Fibroblast of peridontal ligament (primary cell): Measurements from ENCODE around the gene PBX3.
"Not testable (repeated sequence)": the region's sequence is repeated elsewhere in the genome, so short reads cannot be mapped to it uniquely, and the experiment has no call there.

ENCODE experiments used
- DNase-seq: peaks from one replicate; pipeline ENCODE4 v3.0.0-alpha.2; 2010; ENCODE audit errors: extremely low read depth

Gene PBX3

DNA sequence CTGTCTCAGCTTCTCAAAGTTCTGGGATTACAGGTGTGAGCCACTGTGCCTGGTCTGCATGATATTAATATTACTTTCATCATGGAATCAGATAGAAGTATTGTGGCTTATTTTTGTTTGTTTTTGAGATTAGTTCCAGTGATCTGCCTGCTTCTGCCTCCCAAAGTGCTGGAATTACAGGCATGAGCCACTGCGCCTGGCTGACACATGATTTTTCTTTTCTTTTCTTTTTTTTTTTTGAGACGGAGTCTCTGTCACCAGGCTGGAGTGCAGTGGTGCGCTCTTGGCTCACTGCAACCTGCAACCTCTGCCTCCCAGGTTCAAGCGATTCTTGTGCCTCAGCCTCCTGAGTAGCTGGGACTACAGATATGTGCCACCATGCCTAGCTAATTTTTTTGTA lies 29.6 kb downstream of the PBX3 start:
- DNase-seq: not testable (repeated sequence)

- not testable (repeated sequence) for DNase-seq
Observed at GRCh38 chr9:125778538-125779219, 31.5 kb downstream of the PBX3 start.

DNA sequence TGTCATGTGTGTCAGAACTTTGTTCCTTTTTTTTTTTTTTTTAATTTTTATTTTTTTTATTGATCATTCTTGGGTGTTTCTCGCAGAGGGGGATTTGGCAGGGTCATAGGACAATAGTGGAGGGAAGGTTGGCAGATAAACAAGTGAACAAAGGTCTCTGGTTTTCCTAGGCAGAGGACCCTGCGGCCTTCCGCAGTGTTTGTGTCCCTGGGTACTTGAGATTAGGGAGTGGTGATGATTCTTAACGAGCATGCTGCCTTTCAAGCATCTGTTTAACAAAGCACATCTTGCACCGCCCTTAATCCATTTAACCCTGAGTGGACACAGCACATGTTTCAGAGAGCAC lies 32.0 kb downstream of the PBX3 start:
- not testable (repeated sequence) for DNase-seq

GRCh38 chr9:125782718-125783117 lies 35.5 kb downstream of the PBX3 start:
- DNase-seq: no peak

DNA sequence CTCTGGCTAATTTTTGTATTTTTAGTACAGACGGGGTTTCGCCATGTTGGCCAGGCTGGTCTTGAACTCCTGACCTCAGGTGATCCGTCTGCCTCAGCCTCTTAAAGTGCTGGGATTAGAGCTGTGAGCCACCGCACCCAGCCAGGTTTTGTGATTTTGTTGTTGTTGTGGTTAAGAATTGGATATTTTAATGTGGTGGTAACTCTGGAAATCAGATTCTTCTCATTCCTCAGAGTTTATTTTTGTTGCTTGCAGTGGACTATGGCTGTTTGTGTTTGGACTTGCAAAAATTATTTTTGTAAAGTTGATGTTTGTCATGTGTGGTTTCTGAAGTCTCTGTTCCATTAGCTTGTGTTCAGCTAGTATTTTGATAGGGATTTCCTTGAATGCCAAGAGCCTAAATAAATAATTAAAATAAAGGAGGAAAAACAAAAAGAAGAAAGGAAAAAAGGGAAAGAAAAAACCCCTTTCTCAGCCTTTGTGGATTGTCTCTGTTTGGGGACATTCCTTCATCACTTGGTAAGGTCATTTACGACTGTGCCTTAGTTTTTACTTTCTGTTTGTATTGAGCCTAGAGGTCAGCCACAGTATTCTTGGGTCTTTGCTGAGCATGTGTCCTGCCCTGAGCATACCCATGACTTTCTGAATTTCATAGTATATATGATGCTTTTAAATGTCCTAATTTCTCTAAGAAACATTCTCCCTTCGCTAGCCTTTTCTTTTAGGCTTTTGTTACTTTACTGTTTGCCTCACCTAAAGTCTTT lies 37.3 kb downstream of the PBX3 start:
- peak; percentile 49 for DNase-seq

DNA sequence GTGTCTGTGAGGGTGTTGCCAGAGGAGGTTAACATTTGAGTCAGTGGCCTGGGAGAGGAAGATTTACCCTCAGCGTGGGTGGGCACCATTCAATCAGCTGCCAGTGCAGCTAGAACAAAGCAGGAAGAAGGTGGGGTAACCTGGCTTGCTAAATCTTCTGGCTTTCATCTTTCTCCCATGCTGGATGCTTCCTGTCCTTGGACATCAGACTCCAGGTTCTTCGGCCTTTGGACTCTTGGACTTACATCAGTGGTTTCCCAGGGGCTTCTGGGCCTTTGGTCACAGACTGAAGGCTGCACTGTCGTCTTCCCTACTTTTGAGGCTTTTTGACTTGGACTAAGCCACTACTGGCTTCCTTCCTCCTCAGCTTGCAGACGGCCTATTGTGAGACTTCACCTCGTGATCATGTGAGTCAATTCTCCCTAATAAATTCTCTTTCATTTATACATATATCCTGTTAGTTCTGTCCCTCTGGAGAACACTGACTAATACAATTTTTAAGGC lies 38.1 kb downstream of the PBX3 start:
- DNase-seq: no peak

- DNase-seq: no peak
Observed at GRCh38 chr9:125787715-125788114, 40.5 kb downstream of the PBX3 start.

DNA sequence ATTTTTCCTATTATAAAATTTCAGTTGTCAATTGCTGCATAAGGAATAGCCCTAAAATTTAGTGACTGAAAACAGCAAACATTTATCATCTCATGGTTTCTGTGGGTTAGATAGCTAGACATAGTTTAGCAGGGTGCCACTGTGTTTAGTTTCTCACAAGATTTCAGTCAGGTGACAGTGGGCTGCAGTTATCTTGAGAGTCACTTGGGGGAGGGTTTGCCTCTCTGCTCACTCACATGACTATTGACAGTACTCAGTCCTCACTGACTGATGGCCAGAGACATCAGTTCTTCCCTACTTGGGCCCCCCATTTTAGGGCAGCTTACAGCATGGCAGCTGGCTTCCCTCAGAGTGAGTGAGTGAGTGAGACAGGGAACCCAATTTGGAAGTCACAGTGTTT lies 42.0 kb downstream of the PBX3 start:
- no peak for DNase-seq

GRCh38 chr9:125794708-125795107 lies 47.5 kb downstream of the PBX3 start:
- no peak for DNase-seq

GRCh38 chr9:125795970-125796596 lies 48.9 kb downstream of the PBX3 start:
- DNase-seq: no peak

DNA sequence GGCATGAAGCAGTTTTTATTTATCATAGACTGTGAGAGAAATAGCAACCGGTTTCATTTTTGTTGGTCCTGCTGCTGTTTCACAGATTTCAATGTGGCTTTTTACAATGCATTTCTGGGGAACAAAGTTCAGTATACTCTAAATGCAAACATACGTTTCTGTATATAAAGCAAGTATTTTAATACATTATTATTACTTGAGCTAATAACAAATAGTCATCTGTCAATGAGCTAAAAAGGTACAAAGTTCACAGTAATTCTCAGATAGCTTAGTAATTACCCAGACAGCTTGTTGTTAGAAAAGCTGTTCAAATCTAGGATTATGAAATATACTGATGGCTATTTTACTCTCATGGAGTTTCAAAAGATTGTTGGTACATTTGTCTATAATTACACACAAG lies 50.8 kb downstream of the PBX3 start:
- DNase-seq: peak; percentile 46

- no peak for DNase-seq
Observed at GRCh38 chr9:125803526-125803925, 56.4 kb downstream of the PBX3 start.

GRCh38 chr9:125805057-125805456 lies 57.9 kb downstream of the PBX3 start:
- DNase-seq: peak; percentile 92

GRCh38 chr9:125805586-125805985 lies 58.4 kb downstream of the PBX3 start:
- DNase-seq: no peak

- peak; percentile 49 for DNase-seq
Observed at GRCh38 chr9:125807079-125807478, 59.9 kb downstream of the PBX3 start.

DNA sequence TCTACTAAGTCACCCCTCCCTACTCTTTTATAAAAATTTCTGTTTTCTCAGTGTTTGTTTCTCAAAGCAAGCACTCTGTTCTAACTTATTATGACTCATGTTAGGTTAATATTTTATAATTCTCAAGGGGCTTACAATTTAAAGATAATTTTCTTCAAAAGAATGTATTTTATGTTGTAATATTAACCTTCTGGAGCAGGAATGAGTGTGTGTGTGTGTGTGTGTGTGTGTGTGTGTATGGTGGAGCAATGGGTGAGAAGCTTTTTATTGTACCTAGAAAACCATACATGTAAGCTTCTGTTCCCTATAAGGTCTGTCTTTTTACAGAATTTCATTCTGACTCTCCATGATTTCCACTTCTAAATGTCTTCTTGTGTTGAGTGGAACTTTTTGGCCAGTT lies 63.0 kb downstream of the PBX3 start:
- DNase-seq: peak; percentile 40

- no peak for DNase-seq
Observed at GRCh38 chr9:125811002-125811401, 63.8 kb downstream of the PBX3 start.

DNA sequence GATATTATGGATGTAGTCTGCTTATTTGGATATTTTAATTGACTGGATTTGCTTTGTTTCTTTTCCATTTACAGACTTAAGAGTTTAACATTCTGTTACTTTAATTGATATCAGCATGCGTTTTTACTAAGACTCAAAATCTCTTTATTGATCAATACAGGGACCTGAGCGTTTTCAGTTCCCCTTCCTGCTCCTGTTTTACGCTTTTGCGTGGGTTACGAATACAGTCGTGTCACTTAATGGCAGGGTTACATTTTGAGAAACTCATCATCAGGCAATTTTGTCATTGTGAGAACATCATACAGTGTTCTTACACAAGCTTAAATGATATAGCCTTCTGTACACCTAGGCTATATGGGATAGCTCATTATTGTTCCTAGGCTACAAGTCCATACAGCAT lies 65.2 kb downstream of the PBX3 start:
- DNase-seq: no peak

DNA sequence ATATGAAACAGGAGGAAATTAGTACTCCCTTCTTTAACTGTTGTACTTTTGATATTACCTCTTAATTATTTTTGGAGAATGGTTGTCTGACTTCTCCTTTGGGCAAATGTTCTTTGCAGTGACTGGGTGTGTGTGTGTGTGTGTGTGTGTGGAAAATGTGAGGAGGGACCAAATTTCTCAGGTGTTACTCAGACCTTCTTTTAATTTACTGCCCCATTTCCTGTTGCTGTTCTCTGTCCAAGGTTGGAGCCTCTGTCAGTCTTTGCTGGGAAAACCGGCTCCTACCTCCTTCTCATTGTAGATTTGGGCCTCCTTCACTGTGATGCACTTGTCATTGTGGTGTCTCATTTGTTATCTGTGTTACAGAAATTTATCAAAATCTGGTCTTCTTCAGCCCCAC lies 68.4 kb downstream of the PBX3 start:
- DNase-seq: no peak

- DNase-seq: no peak
Observed at GRCh38 chr9:125816321-125816720, 69.1 kb downstream of the PBX3 start.

DNA sequence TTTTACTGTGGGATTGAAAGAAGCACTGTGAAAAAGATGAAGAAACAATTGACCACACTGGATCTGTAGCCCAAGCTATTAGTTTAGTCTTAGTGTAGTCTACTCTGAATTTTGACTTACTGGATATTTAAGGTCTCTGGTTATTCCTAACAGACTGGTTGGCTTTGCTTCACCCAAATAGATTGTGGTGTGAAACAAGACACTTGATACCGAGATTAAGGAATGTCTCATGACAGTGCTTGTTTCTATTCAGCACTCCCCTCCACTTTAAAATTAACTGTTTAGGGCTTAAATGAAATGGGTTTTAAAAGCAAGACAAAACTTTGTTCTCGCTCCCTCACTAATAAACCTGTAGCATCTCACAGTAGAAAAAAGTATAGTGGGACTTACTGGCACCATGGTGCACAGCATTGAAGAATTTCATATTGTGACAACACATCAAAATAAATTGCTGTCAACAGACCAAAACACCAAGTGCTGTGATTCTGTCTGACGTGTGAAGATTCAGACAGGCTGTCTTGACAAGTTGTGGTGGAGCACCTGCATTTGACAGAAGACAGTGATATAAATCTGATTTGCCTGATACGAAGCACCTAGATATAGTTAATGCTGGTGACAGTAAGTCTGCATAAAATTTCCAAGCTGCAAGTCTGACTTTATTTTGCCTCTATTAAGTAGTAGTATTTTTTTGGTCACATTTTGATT lies 73.1 kb downstream of the PBX3 start:
- peak; percentile 66 for DNase-seq

DNA sequence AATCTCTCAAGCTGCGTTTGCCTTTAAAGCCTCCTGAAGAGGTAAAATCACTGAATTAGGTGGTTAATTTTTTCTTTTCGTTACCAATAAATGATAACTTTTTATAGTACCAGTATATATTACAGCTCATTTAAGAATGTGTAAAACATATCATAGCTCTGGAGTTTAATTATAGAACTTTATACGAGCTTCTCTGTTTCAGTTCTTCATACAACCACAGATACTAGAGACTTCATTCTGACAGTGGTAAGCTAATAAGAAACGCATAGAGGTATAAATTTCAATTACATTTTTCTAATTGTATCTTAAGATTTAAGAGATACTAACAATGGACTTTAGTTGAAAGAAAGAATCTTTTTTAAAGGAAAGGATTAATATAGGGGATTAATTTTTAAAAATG lies 73.9 kb downstream of the PBX3 start:
- DNase-seq: no peak
